Measurements from ENCODE around the gene PGAM5.

PGAM5 gene

GRCh38 chr12:132673288-132674179, 37.1 kb upstream of the PGAM5 start:
- TF ChIP-seq GATA3 (IDR thresholded peaks at IDR 0.05; ENCODE audit: low read depth, low read length) (no peak), GATA2 (IDR thresholded peaks at IDR 0.05; ENCODE audit: low read depth, low read length) (no peak)

- no peak for TF ChIP-seq GATA2 (IDR thresholded peaks at IDR 0.05; ENCODE audit: low read depth, low read length)
- no peak for TF ChIP-seq GATA3 (IDR thresholded peaks at IDR 0.05; ENCODE audit: low read depth, low read length)
Observed at GRCh38 chr12:132674561-132674960, 36.1 kb upstream of the PGAM5 start.

GRCh38 chr12:132675757-132676432, 34.7 kb upstream of the PGAM5 start:
- TF ChIP-seq GATA3 (IDR thresholded peaks at IDR 0.05; ENCODE audit: low read depth, low read length): no peak
- no peak for TF ChIP-seq GATA2 (IDR thresholded peaks at IDR 0.05; ENCODE audit: low read depth, low read length)

- TF ChIP-seq GATA2 (IDR thresholded peaks at IDR 0.05; ENCODE audit: low read depth, low read length) (no peak), GATA3 (IDR thresholded peaks at IDR 0.05; ENCODE audit: low read depth, low read length) (no peak)
Observed at GRCh38 chr12:132677492-132677891, 33.1 kb upstream of the PGAM5 start.

GRCh38 chr12:132685400-132685799, 25.2 kb upstream of the PGAM5 start:
- TF ChIP-seq GATA3 (IDR thresholded peaks at IDR 0.05; ENCODE audit: low read depth, low read length) (no peak), GATA2 (IDR thresholded peaks at IDR 0.05; ENCODE audit: low read depth, low read length) (no peak)

- no peak for TF ChIP-seq GATA2 (IDR thresholded peaks at IDR 0.05; ENCODE audit: low read depth, low read length)
- no peak for TF ChIP-seq GATA3 (IDR thresholded peaks at IDR 0.05; ENCODE audit: low read depth, low read length)
Observed at GRCh38 chr12:132686825-132687210, 23.8 kb upstream of the PGAM5 start.

- no peak for TF ChIP-seq GATA3 (IDR thresholded peaks at IDR 0.05; ENCODE audit: low read depth, low read length)
- no peak for TF ChIP-seq GATA2 (IDR thresholded peaks at IDR 0.05; ENCODE audit: low read depth, low read length)
Observed at GRCh38 chr12:132687211-132688164, 23.2 kb upstream of the PGAM5 start, which contains the start of the genes POLE and PXMP2. TSS of gene POLE (minus strand) at chr12:132687342. CDS start at chr12:132687315, 27 bp downstream. TSS of gene PXMP2 (plus strand) at chr12:132687587. CDS start at chr12:132687671, 84 bp downstream.

GRCh38 chr12:132689227-132689626, 21.4 kb upstream of the PGAM5 start:
- TF ChIP-seq GATA3 (IDR thresholded peaks at IDR 0.05; ENCODE audit: low read depth, low read length) (no peak), GATA2 (IDR thresholded peaks at IDR 0.05; ENCODE audit: low read depth, low read length) (no peak)

- no peak for TF ChIP-seq GATA3 (IDR thresholded peaks at IDR 0.05; ENCODE audit: low read depth, low read length)
- no peak for TF ChIP-seq GATA2 (IDR thresholded peaks at IDR 0.05; ENCODE audit: low read depth, low read length)
Observed at GRCh38 chr12:132690112-132690511, 20.5 kb upstream of the PGAM5 start.

- TF ChIP-seq GATA2 (IDR thresholded peaks at IDR 0.05; ENCODE audit: low read depth, low read length) (no peak), GATA3 (IDR thresholded peaks at IDR 0.05; ENCODE audit: low read depth, low read length) (no peak)
Observed at GRCh38 chr12:132695431-132695830, 15.2 kb upstream of the PGAM5 start.

- TF ChIP-seq GATA3 (IDR thresholded peaks at IDR 0.05; ENCODE audit: low read depth, low read length): no peak
- TF ChIP-seq GATA2 (IDR thresholded peaks at IDR 0.05; ENCODE audit: low read depth, low read length): no peak
Observed at GRCh38 chr12:132698341-132698740, 12.3 kb upstream of the PGAM5 start.

- TF ChIP-seq GATA3 (IDR thresholded peaks at IDR 0.05; ENCODE audit: low read depth, low read length): no peak
- no peak for TF ChIP-seq GATA2 (IDR thresholded peaks at IDR 0.05; ENCODE audit: low read depth, low read length)
Observed at GRCh38 chr12:132700212-132700822, 10.3 kb upstream of the PGAM5 start.

GRCh38 chr12:132702640-132703039, 8.0 kb upstream of the PGAM5 start:
- TF ChIP-seq GATA2 (IDR thresholded peaks at IDR 0.05; ENCODE audit: low read depth, low read length): no peak
- no peak for TF ChIP-seq GATA3 (IDR thresholded peaks at IDR 0.05; ENCODE audit: low read depth, low read length)

All from SH-SY5Y (cell line).